ENCODE measurements around the gene DCAKD. TPM values are rescaled to one million over a fixed set of nuclear protein-coding genes. Genes with fewer than 3 reads are reported as not detected.

Gene DCAKD
- total RNA-seq, 4 donors from 2014 or later = 22.7 to 36.4 (median 25.2) TPM

GRCh38 chr17:45086391-45086790, 35.0 kb upstream of the DCAKD start:
- DNase-seq (ENCODE audit: low spot score) (no peak), ATAC-seq (ENCODE audit: low FRiP score) (no peak)
- TF ChIP-seq CTCF (IDR thresholded peaks at IDR 0.05) = no peak

- DNase-seq (ENCODE audit: low spot score) = no peak
- no peak for ATAC-seq (ENCODE audit: low FRiP score)
- no peak for TF ChIP-seq CTCF (IDR thresholded peaks at IDR 0.05)
These were observed 29.7 kb upstream of the DCAKD start for GRCh38 chr17:45081047-45081703.

GRCh38 chr17:45077643-45078042, 26.2 kb upstream of the DCAKD start:
- no peak for TF ChIP-seq CTCF (IDR thresholded peaks at IDR 0.05)
- no peak for DNase-seq (ENCODE audit: low spot score)
- no peak for ATAC-seq (ENCODE audit: low FRiP score)

GRCh38 chr17:45073414-45074070, 22.1 kb upstream of the DCAKD start:
- DNase-seq (ENCODE audit: low spot score) = no peak
- peak; percentile 62 for ATAC-seq (ENCODE audit: low FRiP score)
- TF ChIP-seq CTCF (IDR thresholded peaks at IDR 0.05) = no peak

- DNase-seq (ENCODE audit: low spot score) (no peak), ATAC-seq (ENCODE audit: low FRiP score) (no peak)
- no peak for TF ChIP-seq CTCF (IDR thresholded peaks at IDR 0.05)
These were observed 19.4 kb upstream of the DCAKD start for GRCh38 chr17:45070809-45071208.

- ATAC-seq (ENCODE audit: low FRiP score) (no peak), DNase-seq (ENCODE audit: low spot score) (no peak)
- TF ChIP-seq CTCF (IDR thresholded peaks at IDR 0.05) = no peak
These were observed 18.6 kb upstream of the DCAKD start for GRCh38 chr17:45070001-45070400.

- TF ChIP-seq CTCF (IDR thresholded peaks at IDR 0.05) = no peak
- ATAC-seq (ENCODE audit: low FRiP score) = no peak
- DNase-seq (ENCODE audit: low spot score) = no peak
These were observed 16.2 kb upstream of the DCAKD start for GRCh38 chr17:45067637-45068036.
